HUDEP-2 (cell line): ENCODE data around the gene RTP5.

Source experiments
- DNase-seq, 76 experiments: peaks; one replicate each; lab custom pipeline; 2025; ENCODE audit not compliant: unreplicated experiment in 76 of 76; lab: John Stamatoyannopoulos, UW

Gene RTP5

GRCh38 chr2:241885946-241886643, 16.6 kb downstream of the RTP5 start:
- no peak for DNase-seq

- DNase-seq: no peak
These were observed 17.4 kb downstream of the RTP5 start for GRCh38 chr2:241886840-241887447.

GRCh38 chr2:241887806-241888522, 18.4 kb downstream of the RTP5 start:
- no peak for DNase-seq

GRCh38 chr2:241888641-241889040, 19.1 kb downstream of the RTP5 start:
- no peak for DNase-seq

GRCh38 chr2:241890524-241891235, 21.2 kb downstream of the RTP5 start:
- no peak for DNase-seq

DNA sequence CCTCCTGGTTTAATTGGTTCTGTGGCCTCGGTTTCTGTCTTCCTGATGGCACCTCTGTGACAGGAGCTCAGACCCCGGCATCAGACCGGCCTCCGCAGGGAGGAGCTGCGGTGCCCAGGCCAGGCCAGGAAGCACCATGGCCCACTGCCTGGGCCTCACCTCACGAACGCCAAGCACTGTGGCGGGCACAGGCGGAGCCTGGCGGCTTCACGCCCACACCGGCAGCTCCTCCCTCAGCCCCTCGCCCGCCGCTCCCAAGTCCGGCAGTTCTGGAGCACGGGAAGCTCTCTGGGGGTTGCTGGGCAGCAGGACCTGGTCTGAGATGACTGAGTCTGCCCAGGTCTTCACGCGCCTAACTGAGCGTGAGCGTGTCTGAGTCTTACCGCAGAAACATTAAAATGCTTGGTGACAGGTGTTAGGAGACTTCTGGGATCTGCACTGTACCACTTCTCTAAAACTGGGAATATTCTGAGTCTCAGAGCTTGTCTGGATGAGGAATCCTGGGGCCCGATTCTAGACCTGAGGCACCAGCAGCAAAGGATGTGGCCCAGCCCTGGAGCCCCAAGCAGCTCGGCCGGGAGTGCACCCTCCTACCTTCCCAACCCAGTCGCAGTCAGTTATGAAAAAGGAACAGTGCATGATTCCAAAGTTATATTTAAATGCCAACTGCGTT, 21.9 kb downstream of the RTP5 start:
- DNase-seq: no peak

DNA sequence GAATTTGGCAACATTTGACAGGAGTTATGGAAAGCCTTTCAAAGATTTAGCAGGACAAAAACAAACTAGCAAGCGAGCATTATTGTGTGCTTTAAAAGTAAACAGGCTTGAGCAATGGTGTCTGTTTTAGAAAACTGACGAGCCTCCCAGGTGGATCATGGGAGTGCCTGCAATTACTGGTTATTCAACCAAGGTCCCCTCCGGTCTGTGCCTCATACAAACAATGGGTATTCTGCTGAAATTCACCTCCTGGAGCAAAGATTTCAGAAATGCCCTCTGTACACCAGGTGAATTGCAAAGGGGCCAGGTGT, 22.4 kb downstream of the RTP5 start:
- DNase-seq: no peak

DNA sequence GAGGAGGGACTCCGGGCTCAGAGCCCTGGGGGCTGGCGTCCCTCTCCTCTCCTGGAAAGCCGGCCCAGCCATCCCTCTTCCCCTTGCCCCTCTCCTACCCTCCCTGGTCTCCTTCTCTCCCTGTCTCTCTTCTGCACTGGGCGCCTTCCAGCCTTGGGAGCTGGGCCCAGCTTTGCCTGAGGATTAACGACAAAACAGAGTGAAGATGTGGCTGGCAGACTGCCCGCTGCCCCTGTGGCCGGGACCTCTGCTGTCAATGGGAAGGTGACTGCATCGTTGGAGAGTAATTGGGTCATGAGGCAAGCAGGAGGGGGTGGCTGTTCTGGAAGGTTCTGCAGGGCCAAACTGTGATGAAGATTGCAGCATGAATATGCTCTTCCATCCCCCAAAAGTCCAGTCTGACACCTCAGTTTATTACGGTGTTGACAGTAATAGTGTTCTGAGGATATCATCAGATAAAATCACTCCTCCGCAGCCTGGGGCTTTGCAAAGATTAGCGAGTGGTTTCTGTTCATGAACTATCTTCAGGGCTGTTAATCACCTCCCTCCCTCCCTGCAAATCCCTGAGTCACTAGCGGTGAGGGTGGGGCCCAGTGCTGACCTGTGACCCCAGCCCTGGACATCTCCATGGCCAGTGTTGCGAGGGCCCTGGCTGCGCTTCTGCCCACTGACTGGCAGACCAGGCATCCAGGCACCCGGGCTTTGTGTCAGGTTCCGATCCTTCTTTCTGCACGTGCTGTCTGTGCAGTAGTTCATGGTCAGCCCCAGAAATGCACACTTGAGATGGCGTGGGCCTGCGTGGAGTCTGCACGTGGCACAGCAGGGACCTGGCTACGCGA, 23.0 kb downstream of the RTP5 start:
- peak in 42 of 76 experiments; percentile 8 to 82 (median 30) for DNase-seq

DNA sequence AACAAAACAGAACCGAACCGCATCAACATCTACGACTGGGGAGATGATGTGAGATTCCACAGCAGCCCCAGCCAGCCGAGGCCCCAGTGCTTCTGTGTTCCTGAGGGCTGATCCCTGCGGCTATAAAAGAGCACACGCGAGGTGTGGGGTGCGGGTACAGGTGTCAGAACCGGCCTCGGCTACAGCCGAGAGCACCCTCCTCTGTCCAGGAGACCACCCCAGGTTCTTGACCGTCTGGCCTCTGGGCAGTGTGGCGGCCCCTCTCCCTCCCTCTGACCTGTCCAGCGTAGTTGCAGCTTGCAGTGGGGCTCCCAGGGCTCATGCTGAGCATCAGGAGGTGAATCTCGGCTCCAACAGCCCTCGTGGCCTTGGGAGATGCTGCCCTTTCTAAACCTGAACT, 23.7 kb downstream of the RTP5 start:
- no peak for DNase-seq

DNA sequence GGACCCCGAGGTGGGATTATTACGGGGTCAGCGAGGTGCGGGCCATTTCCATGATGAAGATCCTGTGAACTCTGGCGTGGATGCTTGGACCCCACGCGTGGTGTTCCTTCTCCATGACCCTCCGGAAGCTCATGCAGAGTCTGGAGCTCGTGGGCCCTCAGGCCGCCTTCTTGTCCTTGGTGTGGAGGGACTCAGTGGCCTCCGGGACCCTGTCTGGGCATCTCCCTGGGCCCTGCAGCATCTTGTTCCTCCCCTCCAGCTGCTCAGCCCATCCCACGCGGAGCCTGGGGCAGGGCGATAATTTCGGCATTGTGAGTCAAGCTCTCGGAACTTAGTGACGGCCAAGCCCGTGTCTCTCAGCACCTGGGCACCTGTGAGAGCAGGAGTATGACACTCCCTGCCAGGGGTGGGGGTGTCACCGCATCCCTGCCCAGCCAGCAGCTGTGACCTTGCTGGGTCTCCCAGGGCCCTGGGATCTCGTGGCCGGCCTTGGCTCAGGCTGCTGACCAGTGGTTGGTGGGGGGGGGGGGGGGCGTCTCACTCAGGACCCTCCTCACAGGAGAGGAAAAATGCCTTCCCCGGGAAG, 24.6 kb downstream of the RTP5 start:
- DNase-seq: no peak

DNA sequence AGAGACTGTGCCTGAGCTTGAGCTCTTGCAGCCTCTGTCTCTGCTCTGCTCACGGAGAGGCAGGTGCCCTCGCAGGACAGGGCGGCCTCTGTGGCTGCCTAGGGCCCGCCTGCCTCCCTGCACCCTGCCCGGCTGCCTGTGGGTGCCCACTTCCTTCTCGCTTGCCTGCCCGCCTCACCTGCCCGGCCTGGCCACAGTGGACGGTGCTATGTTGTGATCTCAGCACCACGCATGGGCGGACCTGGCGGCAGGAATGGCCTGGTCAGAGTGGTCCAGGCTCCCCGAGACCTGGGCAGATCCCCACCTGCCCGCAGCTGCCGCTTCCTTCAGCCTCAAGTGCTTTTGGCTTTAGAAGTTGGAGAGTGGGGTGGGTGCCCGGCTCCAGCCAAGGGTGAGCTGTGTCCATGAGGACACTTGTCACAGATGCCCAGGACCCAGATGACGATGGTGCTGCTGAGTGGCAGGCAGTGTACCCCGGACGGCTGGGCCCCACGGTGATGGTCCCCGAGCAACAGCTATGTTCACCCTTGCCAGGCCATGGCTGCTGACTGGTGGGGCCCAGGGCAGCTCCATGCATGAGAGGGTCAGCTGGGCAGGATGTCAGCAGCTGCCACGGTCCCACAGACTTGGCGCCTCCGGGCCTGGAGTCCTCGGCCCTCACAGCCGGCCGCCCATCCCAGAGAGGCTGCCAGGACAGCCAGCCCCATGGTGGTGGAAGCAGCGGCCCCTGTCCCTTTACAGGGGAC, 25.3 kb downstream of the RTP5 start:
- DNase-seq: no peak

GRCh38 chr2:241895427-241895711, 25.8 kb downstream of the RTP5 start:
- DNase-seq: no peak

DNA sequence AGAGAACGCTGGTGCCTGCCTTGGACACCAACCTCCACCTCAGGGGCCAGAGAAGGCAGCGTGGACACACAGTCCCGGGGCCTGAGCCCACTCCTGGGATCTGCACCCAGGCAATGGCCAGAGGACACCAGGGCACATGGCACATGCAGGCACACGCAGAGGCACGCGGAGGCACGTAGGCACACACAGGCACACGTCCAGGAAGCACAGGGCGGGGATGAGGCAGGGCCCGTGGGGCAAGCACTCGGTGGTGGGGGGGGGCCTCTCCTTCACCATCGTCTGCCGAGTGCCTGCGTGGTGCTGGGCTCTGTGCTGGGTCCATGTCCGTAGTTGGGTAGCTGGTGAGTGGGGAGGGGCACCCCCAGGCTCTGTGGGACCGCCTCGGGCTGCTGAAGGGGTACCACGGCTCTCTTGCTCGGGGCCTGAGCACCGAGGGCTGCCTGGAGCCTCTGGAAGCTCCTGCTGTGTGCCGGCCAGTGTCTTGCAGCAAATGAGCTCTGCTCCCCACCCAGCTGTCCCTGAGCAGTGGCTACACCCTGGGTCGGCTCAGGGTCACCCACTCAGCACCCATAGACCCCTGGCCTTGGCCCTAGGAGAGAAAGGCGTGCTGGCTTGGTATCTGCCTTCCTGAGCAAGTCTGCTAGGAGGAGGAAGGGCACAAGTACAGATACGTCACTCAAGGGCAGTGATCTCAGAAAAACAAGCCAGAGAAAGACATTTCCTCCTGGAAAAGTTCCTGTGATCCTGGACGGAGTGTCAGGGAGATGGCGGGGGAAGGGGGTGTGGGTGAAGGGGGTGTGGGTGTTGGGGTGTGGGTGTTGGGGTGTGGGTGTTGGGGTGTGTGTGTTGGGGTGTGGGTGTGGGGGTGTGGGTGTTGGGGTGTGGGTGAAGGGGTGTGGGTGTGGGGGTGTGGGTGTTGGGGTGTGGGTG, 26.4 kb downstream of the RTP5 start:
- DNase-seq: peak in 7 of 76 experiments; percentile 3 to 38 (median 16)

- no peak for DNase-seq
These were observed 27.2 kb downstream of the RTP5 start for GRCh38 chr2:241896746-241897201.

DNA sequence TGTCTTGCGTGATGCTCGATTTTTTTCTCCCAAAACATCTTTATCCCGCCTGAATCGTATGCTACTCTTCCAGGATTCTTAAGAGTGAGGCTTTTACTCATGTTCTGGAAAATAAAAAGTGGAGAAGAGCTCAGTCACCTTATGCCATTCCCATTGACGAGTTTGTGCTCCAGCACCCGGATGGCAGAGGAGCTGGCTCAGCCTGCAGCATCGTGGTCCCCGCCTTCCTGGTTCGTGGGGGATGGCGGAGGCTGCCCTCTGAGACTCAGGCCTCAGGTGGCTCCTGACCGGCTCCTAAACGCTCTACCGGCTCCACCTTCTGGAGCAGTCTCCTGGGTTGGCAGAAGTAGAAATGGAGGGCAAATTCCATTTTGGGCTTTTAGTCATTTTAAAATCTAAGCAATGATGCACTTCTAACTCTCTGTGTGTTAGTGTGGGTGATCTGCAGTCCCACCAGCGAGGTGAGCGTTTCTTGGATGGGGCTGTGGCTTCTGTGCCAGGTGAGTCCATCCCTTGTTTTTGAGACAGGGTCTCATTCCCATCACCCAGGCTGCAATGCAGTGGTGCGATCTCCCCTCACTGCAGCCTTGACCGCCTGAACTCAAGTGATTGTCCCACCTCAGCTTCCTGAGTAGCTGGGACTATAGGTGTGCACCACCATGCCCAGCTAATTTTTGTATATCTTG, 27.8 kb downstream of the RTP5 start:
- no peak for DNase-seq

GRCh38 chr2:241898463-241899270, 29.1 kb downstream of the RTP5 start:
- no peak for DNase-seq
